A673 (cell line): ENCODE measurements around the gene FBXW4. TPM values are rescaled to one million over a fixed set of nuclear protein-coding genes. Genes with fewer than 3 reads are reported as not detected.

Source experiments
- BruUV-seq: library from RNA; stranded (reverse); fragments of 400-500 nt; replicated peaks from 2 replicates; lab custom pipeline; 2021; lab: Mats Ljungman, UMichigan
- CTCF ChIA-PET: fragments of 300-600 bp; sonication (Branson Sonifier 250); formaldehyde crosslinking; loops from one replicate; lab custom pipeline; 2022; ENCODE audit warnings: antibody characterized with exemption; lab: Charles Lee
- POLR2A ChIA-PET: fragments of 300-600 bp; sonication (Branson Sonifier 250); formaldehyde crosslinking; loops from one replicate; lab custom pipeline; 2022; ENCODE audit warnings: antibody characterized with exemption; ENCODE audit not compliant: low non-redundant PET; lab: Charles Lee
- DNase-seq: peaks from one replicate; pipeline ENCODE4 v3.0.0-alpha.2; 2015; ENCODE audit warnings: low spot score
- H3K27ac ChIP-seq: fragments of 200-600 bp; sonication (generic); 2 replicates; pipeline ENCODE4 v1.5.1; 2016; ENCODE audit warnings: mixed run types, low read depth, mild to moderate bottlenecking, mixed read lengths, antibody characterized with exemption, low read length; ENCODE audit not compliant: poor library complexity, severe bottlenecking
- H3K27me3 ChIP-seq: fragments of 200-600 bp; sonication (generic); replicated peaks from 2 replicates; pipeline ENCODE4 v1.6.1; 2017; ENCODE audit warnings: mixed run types, low read depth, mild to moderate bottlenecking, mixed read lengths, antibody characterized with exemption, low read length; ENCODE audit not compliant: insufficient read depth, poor library complexity
- H3K36me3 ChIP-seq: fragments of 200-600 bp; sonication (generic); 2 replicates; pipeline ENCODE4 v1.6.1; 2016; ENCODE audit warnings: mixed run types, mild to moderate bottlenecking, mixed read lengths, antibody characterized with exemption, low read length; ENCODE audit not compliant: insufficient read depth, poor library complexity, severe bottlenecking
- H3K4me1 ChIP-seq: fragments of 200-600 bp; sonication (generic); 2 replicates; pipeline ENCODE4 v1.6.1; 2017; ENCODE audit warnings: mixed run types, mild to moderate bottlenecking, mixed read lengths, antibody characterized with exemption, low read length; ENCODE audit not compliant: insufficient read depth, poor library complexity, severe bottlenecking
- H3K4me3 ChIP-seq: fragments of 200-600 bp; sonication (generic); 2 replicates; pipeline ENCODE4 v1.5.1; 2016; ENCODE audit warnings: low read depth, mixed run types, mild to moderate bottlenecking, mixed read lengths, low read length; ENCODE audit not compliant: poor library complexity, severe bottlenecking
- H3K9me3 ChIP-seq: fragments of 200-600 bp; sonication (generic); 2 replicates; pipeline ENCODE4 v1.6.1; 2016; ENCODE audit warnings: mixed run types, low read depth, mild to moderate bottlenecking, mixed read lengths, antibody characterized with exemption, low read length; ENCODE audit not compliant: poor library complexity, severe bottlenecking
- EZH2 ChIP-seq: fragments of 200-600 bp; sonication (generic); IDR thresholded peaks from 2 replicates; pipeline ENCODE4 v1.6.1; 2017; ENCODE audit warnings: borderline replicate concordance, low read depth, mild to moderate bottlenecking, mixed read lengths, antibody characterized with exemption, low read length; ENCODE audit not compliant: poor library complexity, severe bottlenecking
- intact Hi-C: fragments of 100-400 bp; cut with micrococcal nuclease; formaldehyde crosslinking; loops from one replicate; pipeline ENCODE4 v1.10.0; 2022; ENCODE audit not compliant: unreplicated experiment
- total RNA-seq: library from RNA; stranded (reverse); gene quantifications from 2 replicates; pipeline ENCODE4 v1.2.3, GENCODE V29; 2021
- TF ChIP-seq, protein P1 (sequence below): fragments of 300-800, 200-600 bp; sonication (generic); conservative IDR thresholded peaks from 2 replicates; pipeline ENCODE4 v1.5.1; 2017; ENCODE audit warnings: low read depth, mild to moderate bottlenecking, antibody characterized with exemption, low read length, moderate library complexity, mixed read lengths

FBXW4 gene
- total RNA-seq, 1 experiment from 2014 or later: 19.5 TPM

GRCh38 chr10:101578192-101578591, 116.8 kb downstream of the FBXW4 start:
- Histone ChIP-seq H3K4me1 (peaks cover 13% of the 10 kb centered on the region), H3K4me3 (no peak overlapping the region), H3K27ac (no peak overlapping the region), H3K9me3 (peaks cover under 1% of the 10 kb centered on the region), H3K27me3 (no peaks in the 10 kb centered on the region), H3K36me3 (peaks cover 7% of the 10 kb centered on the region)
- intact Hi-C loops: no loop called here
- ChIA-PET CTCF (interaction anchor here (0.9 kb wide), 1 partner anchor 9 kb away, joined by 3 read pairs; no protein-coding TSS in a partner anchor), POLR2A (no interaction called here)
- DNase-seq: no peak
- BruUV-seq: no TSS peak
- no peak for TF ChIP-seq EZH2
- TF ChIP-seq, protein P1, sequence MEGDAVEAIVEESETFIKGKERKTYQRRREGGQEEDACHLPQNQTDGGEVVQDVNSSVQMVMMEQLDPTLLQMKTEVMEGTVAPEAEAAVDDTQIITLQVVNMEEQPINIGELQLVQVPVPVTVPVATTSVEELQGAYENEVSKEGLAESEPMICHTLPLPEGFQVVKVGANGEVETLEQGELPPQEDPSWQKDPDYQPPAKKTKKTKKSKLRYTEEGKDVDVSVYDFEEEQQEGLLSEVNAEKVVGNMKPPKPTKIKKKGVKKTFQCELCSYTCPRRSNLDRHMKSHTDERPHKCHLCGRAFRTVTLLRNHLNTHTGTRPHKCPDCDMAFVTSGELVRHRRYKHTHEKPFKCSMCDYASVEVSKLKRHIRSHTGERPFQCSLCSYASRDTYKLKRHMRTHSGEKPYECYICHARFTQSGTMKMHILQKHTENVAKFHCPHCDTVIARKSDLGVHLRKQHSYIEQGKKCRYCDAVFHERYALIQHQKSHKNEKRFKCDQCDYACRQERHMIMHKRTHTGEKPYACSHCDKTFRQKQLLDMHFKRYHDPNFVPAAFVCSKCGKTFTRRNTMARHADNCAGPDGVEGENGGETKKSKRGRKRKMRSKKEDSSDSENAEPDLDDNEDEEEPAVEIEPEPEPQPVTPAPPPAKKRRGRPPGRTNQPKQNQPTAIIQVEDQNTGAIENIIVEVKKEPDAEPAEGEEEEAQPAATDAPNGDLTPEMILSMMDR: no peak

- no peaks in the 10 kb centered on the region for H3K36me3 ChIP-seq
- H3K4me1 ChIP-seq: peaks cover 13% of the 10 kb centered on the region
- H3K27ac ChIP-seq: no peak overlapping the region
- BruUV-seq: no TSS peak
- ChIA-PET CTCF (no interaction called here), POLR2A (interaction anchor here (0.7 kb wide), 1 partner anchor 25 kb away, joined by 3 read pairs; no protein-coding TSS in a partner anchor)
- no peaks in the 10 kb centered on the region for H3K27me3 ChIP-seq
- no peak for DNase-seq
- H3K4me3 ChIP-seq: no peak overlapping the region
- peaks cover 8% of the 10 kb centered on the region for H3K9me3 ChIP-seq
- TF ChIP-seq, protein P1: no peak
- no peak for TF ChIP-seq EZH2
- intact Hi-C loops: no loop called here
Measured at GRCh38 chr10:101577121-101577871, 117.7 kb downstream of the FBXW4 start.

DNA sequence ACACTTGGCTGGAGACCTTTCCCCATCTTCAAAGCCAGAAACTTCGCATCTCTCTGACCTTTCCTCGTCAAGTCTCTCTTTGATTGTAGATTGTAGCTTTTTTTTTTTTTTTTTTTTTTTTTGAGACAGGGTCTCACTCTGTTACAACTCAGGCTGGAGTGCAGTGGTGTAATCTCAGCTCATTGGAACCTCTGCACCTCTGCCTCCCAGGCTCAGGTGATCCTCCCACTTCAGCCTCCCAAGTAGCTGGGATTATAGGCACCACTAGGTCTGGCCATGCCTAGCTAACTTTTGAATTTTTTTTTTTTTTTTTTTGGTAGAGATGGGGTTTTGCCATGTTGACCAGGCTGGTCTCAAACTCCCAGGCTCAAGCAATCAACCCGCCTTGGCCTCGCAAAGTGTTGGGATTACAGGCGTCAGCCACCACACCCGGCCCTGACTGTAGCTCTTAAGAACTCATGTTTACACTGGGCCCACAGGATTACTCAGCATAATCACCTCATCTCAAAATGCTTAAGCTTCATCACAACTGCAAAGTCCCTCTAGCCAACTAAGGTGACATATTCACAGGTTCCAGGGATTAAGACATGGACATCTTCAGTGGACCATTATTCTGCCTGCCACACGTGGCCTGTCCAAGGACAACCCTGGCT, 118.6 kb downstream of the FBXW4 start:
- CTCF ChIA-PET: interaction anchor here (0.6 to 0.8 kb wide), 3 partner anchors 26 to 362 kb away, joined by 3 to 7 read pairs (median 3); no protein-coding TSS in a partner anchor
- no peak overlapping the region for H3K4me3 ChIP-seq
- no peak for TF ChIP-seq EZH2
- DNase-seq: no peak
- peaks cover 13% of the 10 kb centered on the region for H3K4me1 ChIP-seq
- no peaks in the 10 kb centered on the region for H3K36me3 ChIP-seq
- intact Hi-C loops: no loop called here
- POLR2A ChIA-PET: no interaction called here
- peaks cover 8% of the 10 kb centered on the region for H3K9me3 ChIP-seq
- no TSS peak for BruUV-seq
- H3K27me3 ChIP-seq: no peaks in the 10 kb centered on the region
- no peak overlapping the region for H3K27ac ChIP-seq
